ENCODE measurements around the gene NUDT3. TPM values are rescaled to one million over a fixed set of nuclear protein-coding genes. Genes with fewer than 3 reads are reported as not detected.
A peak's percentile ranks its signal among the peaks of the same experiment; 100 is the strongest.

NUDT3 gene
- 10 to 100 TPM in 1 of 2 experiments, 1 to 10 TPM in 1; 8.6 to 13.4 TPM for total RNA-seq

DNA sequence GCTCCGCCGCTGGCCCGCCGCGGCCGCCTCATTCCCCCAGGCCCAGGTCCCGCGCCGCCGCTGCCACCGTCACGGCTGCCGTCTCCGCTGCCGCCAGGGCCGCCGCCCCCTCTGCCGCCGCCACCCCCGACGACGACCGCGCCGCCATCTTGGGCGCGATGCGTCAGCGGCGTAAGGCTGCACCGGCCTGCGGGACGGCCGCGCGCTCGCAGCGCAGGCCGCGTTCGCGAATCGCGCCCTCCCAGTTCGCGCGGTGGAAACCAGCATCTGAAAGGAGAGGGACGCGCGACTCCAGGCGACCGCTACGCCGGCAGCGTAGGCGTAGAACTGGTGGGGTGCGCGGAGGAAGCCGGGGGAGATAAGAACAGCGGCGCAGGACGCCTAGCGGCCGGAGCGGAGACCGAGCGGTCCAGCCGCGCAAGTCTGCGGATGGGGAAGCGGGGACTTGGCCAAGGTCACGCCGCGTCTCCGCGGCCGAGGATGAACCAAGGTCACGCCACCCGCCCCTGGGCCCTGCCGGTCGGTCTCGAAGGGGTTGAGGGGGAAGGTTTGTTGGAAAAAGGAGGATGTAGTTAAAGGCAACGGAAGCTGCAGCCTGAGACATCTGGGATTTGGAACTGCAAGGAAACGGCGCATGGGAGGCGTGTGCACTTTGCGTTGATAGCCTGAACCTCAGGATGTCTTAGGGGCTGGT lies at the start of gene NUDT3:
Gene NUDT3, minus strand, starts transcription at position 173 of the 694 bp plus-strand sequence. CDS start 307 bp downstream, outside the sequence.
- Mint-ChIP-seq H3K9me3 (ENCODE audit: low read depth) (peaks cover 4% of the 10 kb centered on the region), H3K27me3 (no peaks in the 10 kb centered on the region), H3K4me1 (peaks cover 11% of the 10 kb centered on the region), H3K36me3 (peaks cover 5% of the 10 kb centered on the region), H3K27ac (peak within 1 kb of the TSS; percentile 82), H3K4me3 (no peak within 1 kb of the TSS)
- CTCF ChIA-PET, result interaction anchor here (0.6 to 5.4 kb wide), 8 partner anchors 10 to 196 kb away, joined by 3 to 55 read pairs (median 4); partner anchors contain the start of genes RPS10 and SMIM29
- peak; percentile 93 for ATAC-seq
- peak; percentile 96 for DNase-seq

DNA sequence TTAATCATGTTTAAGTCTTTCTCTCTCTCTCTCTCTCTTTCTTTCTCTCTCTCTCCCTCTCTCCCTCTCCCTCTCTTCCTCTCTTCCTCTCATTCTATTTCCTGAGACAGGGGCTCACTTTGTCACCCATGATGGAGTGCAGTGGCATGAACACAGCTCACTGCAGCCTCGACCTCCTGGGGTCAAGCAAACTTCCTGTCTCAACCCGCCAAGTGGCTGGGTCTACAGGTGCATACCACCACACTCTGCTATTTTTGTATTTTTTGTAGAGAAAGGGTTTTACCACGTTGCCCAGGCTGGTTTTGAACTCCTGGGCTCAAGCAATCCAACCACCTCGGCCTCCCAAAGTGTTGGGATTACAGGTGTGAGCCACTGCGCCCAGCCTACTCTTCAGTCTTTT lies 49.1 kb upstream of the NUDT3 start:
- Mint-ChIP-seq H3K4me3 (no peak overlapping the region), H3K9me3 (ENCODE audit: low read depth) (no peaks in the 10 kb centered on the region), H3K27ac (no peak overlapping the region), H3K36me3 (no peaks in the 10 kb centered on the region), H3K27me3 (peaks cover 2% of the 10 kb centered on the region), H3K4me1 (peaks cover 3% of the 10 kb centered on the region)
- ATAC-seq (no peak), DNase-seq (no peak)
- CTCF ChIA-PET, result interaction anchor here (1.1 kb wide), 1 partner anchor 11 kb away, joined by 3 read pairs; no protein-coding TSS in a partner anchor

DNA sequence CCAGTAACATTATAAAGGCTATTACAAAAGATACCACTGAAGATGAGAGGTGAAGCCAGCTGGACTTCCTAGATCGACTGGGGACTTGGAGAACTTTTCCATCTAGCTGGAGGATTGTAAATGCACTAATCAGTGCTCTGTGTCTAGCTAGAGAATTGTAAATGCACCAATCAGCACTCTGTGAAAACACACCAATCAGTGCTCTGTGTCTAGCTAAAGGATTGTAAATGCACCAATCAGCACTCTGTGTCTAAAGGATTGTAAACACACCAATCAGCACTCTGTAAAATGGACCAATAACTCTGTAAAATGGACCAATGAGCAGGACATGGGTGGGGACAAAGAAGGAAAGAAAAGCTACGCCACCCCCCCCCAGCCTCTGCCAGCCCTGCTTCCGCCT lies 47.0 kb upstream of the NUDT3 start:
- Mint-ChIP-seq H3K36me3 (no peaks in the 10 kb centered on the region), H3K27me3 (peaks cover 2% of the 10 kb centered on the region), H3K4me3 (no peak overlapping the region), H3K27ac (no peak overlapping the region), H3K9me3 (ENCODE audit: low read depth) (no peaks in the 10 kb centered on the region), H3K4me1 (peaks cover 3% of the 10 kb centered on the region)
- DNase-seq (no peak), ATAC-seq (no peak)
- CTCF ChIA-PET, result interaction anchor here (1.2 kb wide), 1 partner anchor 276 kb away, joined by 3 read pairs; no protein-coding TSS in a partner anchor

DNA sequence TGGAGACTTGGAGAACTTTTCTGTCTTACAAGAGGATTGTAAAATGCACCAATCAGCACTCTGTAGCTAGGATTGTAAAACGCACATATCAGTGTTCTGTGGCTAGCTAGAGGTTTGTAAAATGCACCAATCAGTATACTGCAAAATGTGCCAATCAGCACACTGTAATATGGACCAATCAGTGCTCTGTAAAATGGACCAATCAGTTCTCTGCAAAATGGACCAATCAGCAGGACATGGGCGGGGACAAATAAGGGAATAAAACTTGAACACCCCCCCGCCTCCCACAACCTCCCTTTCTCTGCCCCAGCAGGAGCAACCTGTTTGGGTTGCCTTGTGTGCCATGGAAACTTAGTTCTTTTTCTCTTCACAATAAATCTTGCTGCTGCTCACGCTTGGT lies 46.2 kb upstream of the NUDT3 start:
- CTCF ChIA-PET, result interaction anchor here (1.2 kb wide), 1 partner anchor 275 kb away, joined by 3 read pairs; no protein-coding TSS in a partner anchor
- Mint-ChIP-seq H3K4me1 (peaks cover 3% of the 10 kb centered on the region), H3K4me3 (no peak overlapping the region), H3K9me3 (ENCODE audit: low read depth) (no peaks in the 10 kb centered on the region), H3K27ac (no peak overlapping the region), H3K36me3 (no peaks in the 10 kb centered on the region), H3K27me3 (peaks cover 2% of the 10 kb centered on the region)
- ATAC-seq (no peak), DNase-seq (no peak)

DNA sequence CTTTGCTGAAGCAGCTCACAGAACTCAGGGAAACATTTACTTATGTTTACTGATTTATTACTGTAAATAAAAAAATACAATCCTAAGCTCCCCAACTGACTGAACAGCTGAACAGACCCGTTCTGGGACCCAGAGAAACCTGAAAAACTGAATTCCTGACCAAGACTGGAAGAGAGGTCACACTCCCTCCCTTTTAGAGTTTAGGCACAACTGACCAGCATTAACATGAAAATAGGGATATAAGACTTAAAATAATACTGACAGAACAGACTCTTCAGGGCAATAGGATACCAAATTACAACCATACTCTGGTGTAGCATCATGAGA lies 45.1 kb upstream of the NUDT3 start:
- Mint-ChIP-seq H3K27ac (no peak overlapping the region), H3K27me3 (peaks cover 2% of the 10 kb centered on the region), H3K36me3 (no peaks in the 10 kb centered on the region), H3K4me3 (no peak overlapping the region), H3K9me3 (ENCODE audit: low read depth) (no peaks in the 10 kb centered on the region), H3K4me1 (peaks cover 3% of the 10 kb centered on the region)
- CTCF ChIA-PET, result no interaction called here
- DNase-seq, result no peak
- no peak for ATAC-seq

DNA sequence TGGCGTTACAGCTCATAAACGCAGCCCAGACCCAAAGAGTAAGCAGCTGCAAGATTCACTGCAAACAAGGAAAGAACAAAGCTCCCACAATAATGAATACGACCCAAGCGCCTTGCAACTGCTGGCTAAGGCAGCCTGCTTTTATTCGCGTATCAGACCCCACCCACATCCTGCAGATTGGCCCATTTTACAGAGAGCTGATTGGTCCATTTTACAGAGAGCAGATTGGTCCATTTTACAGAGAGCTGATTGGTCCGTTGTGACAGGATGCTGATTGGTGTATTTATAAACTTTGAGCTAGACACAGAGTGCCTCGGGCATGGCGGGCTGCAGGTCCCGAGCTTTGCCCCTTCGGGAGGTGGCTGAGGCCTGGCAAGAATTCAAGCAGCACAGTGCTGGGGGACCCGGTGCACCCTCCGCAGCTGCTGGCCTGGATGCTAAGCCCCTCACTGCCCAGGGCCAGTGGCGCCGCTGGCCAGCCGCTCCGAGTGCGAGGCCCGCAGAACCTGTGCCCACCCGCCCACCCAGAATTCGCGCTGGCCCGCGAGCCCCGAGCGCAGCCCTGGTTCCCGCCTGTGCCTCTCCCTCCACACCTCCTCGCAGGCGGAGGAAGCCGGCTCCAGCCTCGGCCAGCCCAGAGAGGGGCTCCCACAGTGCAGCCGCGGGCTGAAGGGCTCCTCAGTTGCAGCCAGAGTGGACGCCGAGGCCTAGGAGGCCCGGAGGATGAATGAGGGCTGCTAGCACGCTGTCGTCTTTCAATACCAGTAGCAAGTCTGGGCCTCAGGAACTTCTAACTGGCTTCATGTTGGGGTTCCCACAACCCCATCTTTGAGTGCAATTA lies 44.6 kb upstream of the NUDT3 start:
- no peaks in the 10 kb centered on the region for H3K27me3 Mint-ChIP-seq
- no peak overlapping the region for H3K27ac Mint-ChIP-seq
- no peak overlapping the region for H3K4me3 Mint-ChIP-seq
- H3K4me1 Mint-ChIP-seq, result peaks cover 3% of the 10 kb centered on the region
- CTCF ChIA-PET, result interaction anchor here (1.2 kb wide), 1 partner anchor 172 kb away, joined by 3 read pairs; no protein-coding TSS in a partner anchor
- H3K36me3 Mint-ChIP-seq, result no peaks in the 10 kb centered on the region
- H3K9me3 Mint-ChIP-seq (ENCODE audit: low read depth), result no peaks in the 10 kb centered on the region
- ATAC-seq (no peak), DNase-seq (no peak)

DNA sequence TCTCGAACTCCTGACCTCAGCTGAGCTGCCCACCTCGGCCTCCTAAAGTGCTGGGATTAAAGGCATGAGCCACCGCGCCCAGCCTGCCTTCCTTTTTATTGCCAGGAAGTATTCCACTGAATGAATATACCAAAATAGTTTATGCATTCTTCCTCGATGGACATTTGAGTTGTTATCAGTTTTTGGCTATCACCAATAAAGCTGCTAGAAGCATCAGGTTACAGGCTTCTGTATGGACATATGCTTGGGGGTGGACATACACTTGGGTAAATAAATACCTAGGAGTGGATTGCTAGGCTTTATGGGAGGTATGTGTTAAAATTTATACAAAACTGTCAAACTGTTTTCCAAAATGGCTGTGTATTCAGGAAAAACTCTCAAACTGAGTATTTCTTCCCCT lies 43.4 kb upstream of the NUDT3 start:
- H3K27ac Mint-ChIP-seq, result no peak overlapping the region
- H3K4me1 Mint-ChIP-seq, result no peaks in the 10 kb centered on the region
- DNase-seq (no peak), ATAC-seq (no peak)
- no peaks in the 10 kb centered on the region for H3K36me3 Mint-ChIP-seq
- no peaks in the 10 kb centered on the region for H3K27me3 Mint-ChIP-seq
- CTCF ChIA-PET, result interaction anchor here (1.2 kb wide), 1 partner anchor 173 kb away, joined by 3 read pairs; no protein-coding TSS in a partner anchor
- H3K9me3 Mint-ChIP-seq (ENCODE audit: low read depth), result no peaks in the 10 kb centered on the region
- no peak overlapping the region for H3K4me3 Mint-ChIP-seq

DNA sequence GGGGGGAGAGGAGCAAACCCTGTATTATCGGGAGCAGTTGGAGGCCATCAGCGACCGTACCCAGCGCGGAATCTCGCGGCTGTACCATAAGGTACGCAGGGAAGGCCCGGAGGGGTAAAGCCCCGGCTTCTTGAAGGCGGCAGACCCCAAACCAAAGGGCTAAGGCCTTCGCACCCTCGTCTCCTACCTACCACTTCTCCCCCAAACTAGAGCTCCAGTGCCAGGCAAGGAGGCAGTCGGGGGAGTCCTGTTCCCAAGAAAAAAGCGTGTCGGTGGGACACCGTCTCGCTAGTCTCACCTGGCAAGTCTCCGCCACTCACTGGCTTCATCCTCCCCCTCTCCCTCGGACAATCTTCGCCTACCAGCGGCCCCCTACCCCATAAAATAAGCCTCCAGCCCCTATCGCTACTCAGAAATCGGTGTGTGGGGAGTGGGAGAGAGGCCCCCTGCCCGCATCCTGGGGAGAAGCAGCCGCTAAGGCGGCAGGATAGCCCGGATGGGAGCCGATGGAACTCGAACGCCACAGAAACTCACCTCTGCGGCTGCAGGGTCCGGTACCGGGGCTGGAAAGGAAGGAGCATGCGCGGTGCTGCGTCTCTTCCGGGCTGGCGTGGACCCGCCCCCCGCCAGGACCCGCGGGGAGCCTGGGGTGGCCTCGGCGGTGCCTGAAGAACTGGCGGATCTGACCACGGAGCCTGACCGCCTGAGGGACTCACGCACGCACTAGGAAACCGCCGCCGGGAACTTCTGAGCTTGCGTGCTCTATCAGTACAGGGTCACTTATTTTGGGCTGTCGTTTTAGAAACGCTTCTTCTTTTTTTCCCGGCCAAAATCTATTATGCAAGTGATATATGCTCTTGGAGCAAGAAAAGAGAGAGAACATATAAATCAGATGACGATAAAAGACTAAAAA lies 33.3 kb upstream of the NUDT3 start, which contains the start of gene RPS10:
Gene RPS10, minus strand, starts transcription at position 572 of the 913 bp plus-strand sequence. CDS start 848 bp downstream, outside the sequence.
- H3K4me1 Mint-ChIP-seq, result peaks cover 37% of the 10 kb centered on the region
- H3K27me3 Mint-ChIP-seq, result peaks cover 7% of the 10 kb centered on the region
- CTCF ChIA-PET, result interaction anchor here (0.6 to 7.3 kb wide), 10 partner anchors 10 to 1109 kb away, joined by 3 to 35 read pairs (median 4); partner anchors contain the start of genes NUDT3 and SMIM29
- ATAC-seq, result peak; percentile 94
- peaks cover 38% of the 10 kb centered on the region for H3K36me3 Mint-ChIP-seq
- H3K27ac Mint-ChIP-seq, result peak within 1 kb of the TSS; percentile 98
- peak; percentile 93 for DNase-seq
- H3K9me3 Mint-ChIP-seq (ENCODE audit: low read depth), result no peaks in the 10 kb centered on the region
- peak within 1 kb of the TSS; percentile 95 for H3K4me3 Mint-ChIP-seq

DNA sequence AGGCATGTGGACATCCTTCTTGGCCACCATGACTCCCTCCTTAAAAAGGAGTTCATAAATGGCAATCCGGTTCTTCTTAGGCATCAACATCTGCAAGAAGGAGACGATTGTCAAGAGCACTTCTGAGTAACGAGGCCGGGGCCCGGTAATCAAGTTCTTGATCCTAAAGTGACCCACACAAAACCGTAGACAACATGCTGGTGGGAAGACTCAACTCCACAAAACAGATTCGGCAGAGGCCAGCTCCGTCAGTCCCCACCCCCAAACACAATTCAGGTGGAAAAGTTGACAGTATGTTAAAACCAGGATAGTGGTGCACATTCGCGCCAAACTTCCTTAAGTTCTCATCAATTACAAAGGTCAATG lies 32.6 kb upstream of the NUDT3 start:
- peaks cover 7% of the 10 kb centered on the region for H3K27me3 Mint-ChIP-seq
- peak overlapping the region; percentile 98 for H3K27ac Mint-ChIP-seq
- peak; percentile 10 for ATAC-seq
- H3K36me3 Mint-ChIP-seq, result peaks cover 42% of the 10 kb centered on the region
- H3K4me3 Mint-ChIP-seq, result peak overlapping the region; percentile 95
- CTCF ChIA-PET, result interaction anchor here (0.6 to 7.3 kb wide), 6 partner anchors 10 to 1108 kb away, joined by 3 to 35 read pairs (median 4); partner anchors contain the start of genes NUDT3 and SMIM29
- no peaks in the 10 kb centered on the region for H3K9me3 Mint-ChIP-seq (ENCODE audit: low read depth)
- DNase-seq, result peak; percentile 41
- H3K4me1 Mint-ChIP-seq, result peaks cover 37% of the 10 kb centered on the region

DNA sequence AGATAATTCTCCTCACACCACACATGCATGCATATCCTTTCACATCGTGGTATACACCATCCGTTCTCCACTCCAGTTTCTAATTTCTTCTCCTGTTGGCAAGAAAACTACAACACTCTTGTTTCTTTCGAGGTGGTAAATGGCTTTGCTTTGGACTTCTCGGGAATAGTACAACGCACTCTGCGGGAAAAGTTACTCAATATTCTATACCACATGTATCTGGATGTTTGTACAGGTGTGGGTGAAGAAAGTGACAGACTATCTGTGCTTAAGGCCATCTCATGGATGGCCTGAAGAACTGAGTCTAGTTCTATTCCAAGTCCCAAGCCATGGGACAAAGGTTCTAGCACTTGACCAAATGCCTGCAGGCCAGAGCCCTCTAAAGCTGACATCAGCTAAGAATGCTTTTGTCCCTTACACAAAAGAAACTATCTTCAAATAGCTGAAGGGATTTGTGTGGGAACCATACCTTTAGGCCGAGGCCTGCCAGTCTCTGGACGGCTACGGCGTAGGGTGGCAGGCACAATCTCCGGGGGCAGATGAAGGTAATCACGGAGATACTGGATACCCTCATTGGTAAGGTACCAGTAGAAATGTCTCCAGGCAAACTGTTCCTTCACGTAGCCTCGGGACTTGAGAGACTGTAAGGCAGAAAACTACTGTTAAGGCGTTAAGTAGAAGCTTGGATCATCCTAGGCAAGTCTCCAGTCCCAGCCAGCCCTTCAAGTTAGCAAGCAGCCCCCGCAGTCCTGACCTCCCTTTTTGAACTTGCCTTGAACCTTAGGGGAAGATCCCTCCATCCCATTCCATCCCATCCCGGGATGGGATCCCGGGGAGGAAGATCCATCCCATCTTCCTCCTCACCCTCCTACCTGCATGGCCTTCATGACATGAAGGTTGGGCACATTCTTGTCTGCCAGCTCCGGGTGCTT lies 32.0 kb upstream of the NUDT3 start:
- H3K27ac Mint-ChIP-seq, result peak overlapping the region; percentile 98
- peak overlapping the region; percentile 95 for H3K4me3 Mint-ChIP-seq
- no peak for ATAC-seq
- H3K9me3 Mint-ChIP-seq (ENCODE audit: low read depth), result no peaks in the 10 kb centered on the region
- H3K36me3 Mint-ChIP-seq, result peaks cover 46% of the 10 kb centered on the region
- peaks cover 5% of the 10 kb centered on the region for H3K27me3 Mint-ChIP-seq
- no peak for DNase-seq
- H3K4me1 Mint-ChIP-seq, result peaks cover 40% of the 10 kb centered on the region
- CTCF ChIA-PET, result interaction anchor here (0.6 to 7.3 kb wide), 7 partner anchors 9 to 1107 kb away, joined by 3 to 35 read pairs (median 4); partner anchors contain the start of genes NUDT3 and SMIM29

DNA sequence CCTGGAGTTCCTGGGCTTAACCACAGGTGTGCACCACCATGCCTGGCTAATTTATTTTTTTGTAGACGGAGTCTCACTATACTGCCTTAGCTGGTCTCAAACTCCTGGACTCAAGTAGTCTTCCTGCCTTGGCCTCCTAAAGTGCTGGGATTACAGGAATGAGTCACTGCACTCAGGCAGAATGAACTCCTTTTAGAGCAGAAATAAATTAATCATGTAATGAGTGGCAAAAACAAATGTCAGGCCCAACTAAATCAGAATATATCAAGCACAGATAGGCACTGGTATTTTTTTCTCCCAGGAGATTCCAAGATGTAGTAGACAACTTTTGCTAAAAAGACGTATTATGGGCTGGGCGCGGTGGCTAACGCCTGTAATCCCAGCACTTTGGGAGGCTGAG lies 30.8 kb upstream of the NUDT3 start:
- no peak for ATAC-seq
- no peaks in the 10 kb centered on the region for H3K27me3 Mint-ChIP-seq
- no peak for DNase-seq
- H3K27ac Mint-ChIP-seq, result peak overlapping the region; percentile 49
- CTCF ChIA-PET, result interaction anchor here (0.8 to 7.3 kb wide), 3 partner anchors 8 to 227 kb away, joined by 4 to 35 read pairs (median 23); partner anchors contain the start of gene SMIM29
- no peaks in the 10 kb centered on the region for H3K9me3 Mint-ChIP-seq (ENCODE audit: low read depth)
- peaks cover 45% of the 10 kb centered on the region for H3K4me1 Mint-ChIP-seq
- H3K4me3 Mint-ChIP-seq, result peak overlapping the region; percentile 20
- peaks cover 51% of the 10 kb centered on the region for H3K36me3 Mint-ChIP-seq

DNA sequence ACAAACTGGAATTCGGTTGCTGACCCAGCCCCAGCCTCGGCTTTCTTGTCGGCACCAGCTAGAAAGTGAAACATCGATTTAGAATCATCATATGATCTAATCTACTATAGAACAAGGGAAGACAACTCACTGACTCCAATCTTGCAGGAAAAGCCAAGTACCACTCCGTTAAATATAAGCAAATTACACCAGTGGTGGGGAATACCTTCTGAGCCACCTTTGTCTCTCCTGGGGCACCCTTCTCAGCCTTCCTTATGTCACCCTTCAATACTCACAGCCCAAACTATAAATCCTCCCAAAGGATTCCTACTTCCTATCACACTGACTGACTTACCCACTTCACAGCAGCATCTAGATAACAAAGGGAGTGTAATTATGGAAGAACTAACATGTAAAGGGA lies 25.9 kb upstream of the NUDT3 start:
- no peaks in the 10 kb centered on the region for H3K27me3 Mint-ChIP-seq
- no peak overlapping the region for H3K4me3 Mint-ChIP-seq
- H3K4me1 Mint-ChIP-seq, result peaks cover 25% of the 10 kb centered on the region
- CTCF ChIA-PET, result no interaction called here
- H3K36me3 Mint-ChIP-seq, result peaks cover 61% of the 10 kb centered on the region
- H3K27ac Mint-ChIP-seq, result peak overlapping the region; percentile 26
- H3K9me3 Mint-ChIP-seq (ENCODE audit: low read depth), result no peaks in the 10 kb centered on the region
- ATAC-seq, result no peak
- no peak for DNase-seq
